Measurements from ENCODE around the gene LMAN1L. TPM values are rescaled to one million over a fixed set of nuclear protein-coding genes. Genes with fewer than 3 reads are reported as not detected.
A peak's percentile ranks its signal among the peaks of the same experiment; 100 is the strongest.

LMAN1L gene
- total and polyA plus RNA-seq, 4 donors = 0.08 TPM; not detected in 3

DNA sequence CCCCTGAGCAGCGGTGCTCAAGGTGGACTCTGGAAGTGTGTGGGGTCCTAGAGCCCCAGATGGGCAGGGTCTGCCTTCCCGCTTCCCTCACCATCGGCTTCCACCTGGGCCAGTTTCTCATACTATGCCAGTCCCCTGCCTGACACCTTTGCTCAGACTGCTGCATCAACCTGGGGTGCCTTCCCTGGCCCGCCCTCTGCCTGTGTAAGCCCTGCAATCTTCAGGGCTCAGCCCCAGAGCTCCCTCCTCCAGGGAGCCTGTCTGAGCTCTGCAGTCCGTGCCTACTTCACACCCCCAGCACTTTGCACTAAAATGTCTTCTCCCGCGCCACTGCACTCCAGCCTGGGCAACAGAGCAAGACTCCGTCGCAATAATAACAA, 17.7 kb upstream of the LMAN1L start:
- Histone ChIP-seq H3K9ac (ENCODE audit: low read depth in 1 of 2, low read length in 2 of 2) (no peak overlapping the region), H3K4me1 (ENCODE audit: control insufficient read depth in 4 of 4, insufficient read depth in 4 of 4, low read length in 3 of 4) (peaks cover 23 to 80% (median 58%) of the 10 kb centered on the region in 4 donors), H3K27ac (ENCODE audit: low read depth in 1 of 2, low read length in 2 of 2) (peak overlapping the region in 1 of 2 donors; percentile 16), H3K9me3 (ENCODE audit: control insufficient read depth in 4 of 4, low read length in 3 of 4) (no peaks in the 10 kb centered on the region), H3K4me3 (ENCODE audit: low read depth in 1 of 3, low read length in 3 of 3) (no peak overlapping the region), H3K27me3 (ENCODE audit: control insufficient read depth in 4 of 4, insufficient read depth in 4 of 4, low read length in 3 of 4) (no peaks in the 10 kb centered on the region), H3K36me3 (ENCODE audit: control insufficient read depth in 4 of 4, insufficient read depth in 3 of 4, low read depth in 1 of 4, low read length in 3 of 4) (peaks cover 0 to 4% (median 0%) of the 10 kb centered on the region in 4 donors)
- WGBS = 90% methylated on average over 9 of the region's 9 CpGs
- DNase-seq (ENCODE audit: low spot score) = no peak
- no peak for TF ChIP-seq RXRA (IDR thresholded peaks at IDR 0.05)
- TF ChIP-seq FOXA1 (IDR thresholded peaks at IDR 0.05) = no peak
- TF ChIP-seq FOXA2 (IDR thresholded peaks at IDR 0.05) = no peak
- TF ChIP-seq EGR1 (IDR thresholded peaks at IDR 0.05; ENCODE audit: low read depth in 2 of 2) = no peak
- no peak for TF ChIP-seq GABPA (IDR thresholded peaks at IDR 0.05 in 1 of 2, conservative IDR thresholded peaks at IDR 0.05 in 1 of 2)
- TF ChIP-seq ZBTB33 (IDR thresholded peaks at IDR 0.05) = no peak
- no peak for TF ChIP-seq HNF4G (IDR thresholded peaks at IDR 0.05)

GRCh38 chr15:74795966-74796625, 16.5 kb upstream of the LMAN1L start:
- H3K4me3 ChIP-seq (ENCODE audit: low read depth in 1 of 3, low read length in 3 of 3) = no peak overlapping the region

More at GRCh38 chr15:74795966-74796625, 16.5 kb upstream of the LMAN1L start:
- Histone ChIP-seq H3K9me3 (ENCODE audit: control insufficient read depth in 4 of 4, low read length in 3 of 4) (no peaks in the 10 kb centered on the region), H3K36me3 (ENCODE audit: control insufficient read depth in 4 of 4, insufficient read depth in 3 of 4, low read depth in 1 of 4, low read length in 3 of 4) (peaks cover 0 to 7% (median 3%) of the 10 kb centered on the region in 4 donors), H3K9ac (ENCODE audit: low read depth in 1 of 2, low read length in 2 of 2) (no peak overlapping the region), H3K27me3 (ENCODE audit: control insufficient read depth in 4 of 4, insufficient read depth in 4 of 4, low read length in 3 of 4) (no peaks in the 10 kb centered on the region), H3K27ac (ENCODE audit: low read depth in 1 of 2, low read length in 2 of 2) (peak overlapping the region in 1 of 2 donors; percentile 40), H3K4me1 (ENCODE audit: control insufficient read depth in 4 of 4, insufficient read depth in 4 of 4, low read length in 3 of 4) (peaks cover 23 to 80% (median 57%) of the 10 kb centered on the region in 4 donors)
- no peak for DNase-seq (ENCODE audit: low spot score)
- WGBS = 89% methylated on average over 14 of the region's 14 CpGs
- TF ChIP-seq, protein P1, sequence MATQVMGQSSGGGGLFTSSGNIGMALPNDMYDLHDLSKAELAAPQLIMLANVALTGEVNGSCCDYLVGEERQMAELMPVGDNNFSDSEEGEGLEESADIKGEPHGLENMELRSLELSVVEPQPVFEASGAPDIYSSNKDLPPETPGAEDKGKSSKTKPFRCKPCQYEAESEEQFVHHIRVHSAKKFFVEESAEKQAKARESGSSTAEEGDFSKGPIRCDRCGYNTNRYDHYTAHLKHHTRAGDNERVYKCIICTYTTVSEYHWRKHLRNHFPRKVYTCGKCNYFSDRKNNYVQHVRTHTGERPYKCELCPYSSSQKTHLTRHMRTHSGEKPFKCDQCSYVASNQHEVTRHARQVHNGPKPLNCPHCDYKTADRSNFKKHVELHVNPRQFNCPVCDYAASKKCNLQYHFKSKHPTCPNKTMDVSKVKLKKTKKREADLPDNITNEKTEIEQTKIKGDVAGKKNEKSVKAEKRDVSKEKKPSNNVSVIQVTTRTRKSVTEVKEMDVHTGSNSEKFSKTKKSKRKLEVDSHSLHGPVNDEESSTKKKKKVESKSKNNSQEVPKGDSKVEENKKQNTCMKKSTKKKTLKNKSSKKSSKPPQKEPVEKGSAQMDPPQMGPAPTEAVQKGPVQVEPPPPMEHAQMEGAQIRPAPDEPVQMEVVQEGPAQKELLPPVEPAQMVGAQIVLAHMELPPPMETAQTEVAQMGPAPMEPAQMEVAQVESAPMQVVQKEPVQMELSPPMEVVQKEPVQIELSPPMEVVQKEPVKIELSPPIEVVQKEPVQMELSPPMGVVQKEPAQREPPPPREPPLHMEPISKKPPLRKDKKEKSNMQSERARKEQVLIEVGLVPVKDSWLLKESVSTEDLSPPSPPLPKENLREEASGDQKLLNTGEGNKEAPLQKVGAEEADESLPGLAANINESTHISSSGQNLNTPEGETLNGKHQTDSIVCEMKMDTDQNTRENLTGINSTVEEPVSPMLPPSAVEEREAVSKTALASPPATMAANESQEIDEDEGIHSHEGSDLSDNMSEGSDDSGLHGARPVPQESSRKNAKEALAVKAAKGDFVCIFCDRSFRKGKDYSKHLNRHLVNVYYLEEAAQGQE (IDR thresholded peaks at IDR 0.05) = no peak
- TF ChIP-seq, protein P2, sequence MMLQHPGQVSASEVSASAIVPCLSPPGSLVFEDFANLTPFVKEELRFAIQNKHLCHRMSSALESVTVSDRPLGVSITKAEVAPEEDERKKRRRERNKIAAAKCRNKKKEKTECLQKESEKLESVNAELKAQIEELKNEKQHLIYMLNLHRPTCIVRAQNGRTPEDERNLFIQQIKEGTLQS (IDR thresholded peaks at IDR 0.05) = no peak
- no peak for TF ChIP-seq GABPA (IDR thresholded peaks at IDR 0.05 in 1 of 2, conservative IDR thresholded peaks at IDR 0.05 in 1 of 2)
- no peak for TF ChIP-seq ZBTB33 (IDR thresholded peaks at IDR 0.05)
